Dedifferentiated amniotic fluid mesenchymal stem cell (primary cell): ENCODE data around the gene CMIP.

Experiments
- DNase-seq: peaks from one replicate; pipeline ENCODE4 v3.0.0-alpha.2; 2016; ENCODE audit errors: extremely low spot score

CMIP gene

DNA sequence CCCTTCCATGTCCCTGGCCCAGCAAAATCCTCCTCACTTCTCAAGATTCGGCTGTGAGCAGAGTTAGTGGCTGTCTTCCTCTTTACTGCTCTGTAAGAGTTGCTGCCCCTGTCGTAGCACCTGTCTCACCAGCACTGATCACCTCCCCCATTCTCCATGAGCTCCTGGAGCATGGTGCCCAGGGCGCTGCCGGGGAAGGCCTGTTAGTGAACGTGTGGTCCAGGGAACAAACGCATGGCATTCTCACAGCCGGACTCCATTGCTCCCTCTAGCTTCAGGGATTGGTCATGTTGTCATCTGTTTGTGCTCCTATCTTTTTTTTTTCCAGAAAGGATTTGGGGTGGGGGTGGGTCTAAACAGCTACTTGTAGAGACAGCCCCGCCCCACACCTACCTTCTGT is 141.2 kb downstream of the CMIP start:
- no peak for DNase-seq

DNA sequence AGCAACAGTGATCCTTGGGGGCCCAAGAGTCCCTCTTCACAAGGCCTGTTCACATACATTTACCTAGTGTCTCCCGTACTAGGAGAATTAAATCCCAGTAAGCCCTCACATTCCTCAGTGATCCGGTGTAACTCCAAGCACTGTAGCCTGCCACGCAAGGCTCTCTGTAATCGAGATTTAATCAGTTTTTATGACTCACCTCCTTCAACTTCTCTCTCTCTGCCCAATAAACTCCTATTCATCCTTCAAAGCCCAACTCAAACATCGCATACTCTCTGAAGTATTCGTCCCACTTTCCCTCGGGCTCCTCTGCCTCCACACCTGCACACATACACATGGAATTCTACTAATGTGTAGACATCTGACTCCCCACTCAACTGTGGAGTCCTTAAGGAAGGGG is 141.8 kb downstream of the CMIP start:
- peak; percentile 58 for DNase-seq

DNA sequence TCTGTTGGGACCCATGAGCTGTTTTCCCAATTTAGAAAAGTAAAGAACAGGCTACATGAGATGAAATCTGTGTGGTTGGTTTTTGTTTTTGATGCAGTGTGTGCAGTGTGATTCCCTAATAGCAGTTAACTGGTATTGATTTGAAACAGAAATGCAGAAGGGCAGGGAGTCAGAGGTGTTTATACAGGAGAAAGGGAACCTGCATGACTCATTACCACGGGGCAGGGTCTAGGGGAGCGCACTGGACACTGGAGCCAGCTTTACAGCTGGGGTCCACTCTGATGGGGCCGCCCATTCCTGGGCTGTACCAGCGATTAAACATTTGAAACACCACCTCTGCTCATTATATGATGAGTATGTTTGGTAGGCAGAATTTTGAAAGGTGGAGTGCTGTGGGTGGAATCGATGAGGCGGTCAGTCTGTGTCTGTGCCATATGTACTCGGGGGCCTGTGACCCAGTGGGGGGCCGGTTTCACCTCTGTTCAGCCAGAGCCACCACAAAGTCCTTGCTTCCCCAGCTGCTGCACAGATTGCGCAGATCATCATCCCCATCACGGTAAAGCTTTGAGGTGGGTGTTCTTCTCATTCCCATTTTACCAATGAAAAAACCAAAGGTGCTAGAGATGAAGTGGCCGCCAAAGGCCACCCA is 142.5 kb downstream of the CMIP start:
- DNase-seq = no peak

DNA sequence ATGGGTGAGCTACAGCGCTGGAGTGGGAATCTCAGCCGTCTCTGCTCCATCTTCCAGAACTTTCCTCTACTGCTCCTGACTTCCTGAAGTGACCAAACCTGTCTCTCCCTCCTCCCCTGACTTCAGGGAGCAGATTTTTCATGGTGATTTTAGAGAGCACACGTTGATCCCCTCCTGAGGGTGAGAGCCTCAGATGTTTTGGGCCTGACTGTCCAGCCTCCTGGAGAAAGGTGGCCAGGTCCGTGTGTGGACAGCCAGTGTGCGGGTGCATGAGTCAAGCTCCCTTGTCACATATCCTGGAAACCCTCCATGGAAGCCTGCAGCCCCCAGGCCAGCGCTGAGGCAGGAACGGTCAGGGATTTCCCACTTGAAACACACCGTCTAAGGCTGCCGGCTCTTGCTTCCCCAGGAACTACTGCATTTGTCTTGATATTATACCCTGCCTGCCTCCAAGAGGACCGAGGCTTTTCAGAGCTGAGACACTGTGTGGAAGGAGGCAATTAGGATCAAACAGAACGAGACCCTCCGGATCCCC is 143.1 kb downstream of the CMIP start:
- no peak for DNase-seq

DNA sequence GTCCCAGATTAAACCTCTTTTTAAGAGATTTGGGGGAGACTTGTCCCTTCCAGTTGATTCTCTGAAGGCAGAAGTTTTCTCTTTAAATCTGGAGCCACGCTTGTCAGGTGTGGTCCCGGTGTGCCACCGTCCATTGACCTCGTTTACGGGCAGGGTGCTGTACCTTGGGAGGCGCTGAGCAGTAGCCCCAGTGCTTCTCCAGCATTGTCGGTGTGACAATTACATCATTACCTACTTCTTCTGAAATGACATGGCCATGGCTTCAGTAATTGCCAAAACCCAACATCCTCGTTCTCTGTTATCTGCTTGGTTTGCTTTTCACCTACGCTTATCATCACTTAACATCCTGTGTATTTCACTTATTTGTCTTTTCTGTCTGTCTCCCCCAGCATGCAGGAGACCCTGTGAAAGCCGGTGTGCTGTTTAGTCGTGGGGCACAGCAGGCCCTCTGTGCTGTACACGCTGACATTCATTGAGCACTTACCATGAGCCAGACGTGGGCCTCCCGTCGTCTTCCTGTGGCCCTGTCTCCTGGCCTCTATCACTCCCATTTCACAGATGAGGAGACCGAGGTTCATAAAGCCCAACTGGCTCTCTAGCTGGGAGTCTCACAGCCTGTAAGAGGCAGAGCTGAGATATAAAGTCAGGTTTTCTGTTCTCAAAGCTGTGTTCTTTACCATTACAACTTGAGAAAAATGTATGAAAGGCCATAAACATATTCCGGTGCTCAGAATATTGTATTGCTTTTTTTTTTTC is 143.9 kb downstream of the CMIP start:
- no peak for DNase-seq

DNA sequence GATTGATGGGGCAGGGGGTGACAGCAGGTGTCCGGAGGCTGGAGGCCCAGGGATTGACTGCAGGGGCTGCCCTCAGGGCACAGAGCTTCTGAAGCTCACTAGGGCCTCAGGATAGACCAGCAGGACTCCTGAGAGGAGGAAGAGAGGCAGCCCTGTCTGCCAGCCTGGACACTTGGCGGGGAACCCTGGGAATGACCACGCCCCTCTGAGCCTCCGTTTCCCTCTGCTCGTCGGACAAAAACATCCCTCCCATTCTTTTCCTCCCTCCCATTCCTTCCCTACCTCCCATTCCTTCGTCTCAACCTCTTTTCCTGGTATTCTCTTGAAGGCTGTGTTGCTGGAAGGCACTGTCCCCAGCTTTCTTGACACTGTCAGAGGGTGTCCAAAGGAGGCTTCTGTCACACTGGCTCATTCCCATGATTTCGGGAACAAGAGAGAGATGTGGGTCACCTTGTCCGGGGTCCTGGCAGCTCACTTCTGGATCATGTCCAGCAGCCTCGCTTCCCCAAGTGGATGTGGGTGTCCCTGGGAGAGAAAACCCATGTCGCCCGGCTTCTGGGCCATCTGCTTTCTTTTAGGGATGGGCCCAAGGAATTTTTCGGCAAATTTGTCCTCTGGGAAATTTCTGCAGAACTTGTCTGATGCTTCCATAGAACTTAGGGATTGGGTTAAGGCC is 145.5 kb downstream of the CMIP start:
- no peak for DNase-seq

DNA sequence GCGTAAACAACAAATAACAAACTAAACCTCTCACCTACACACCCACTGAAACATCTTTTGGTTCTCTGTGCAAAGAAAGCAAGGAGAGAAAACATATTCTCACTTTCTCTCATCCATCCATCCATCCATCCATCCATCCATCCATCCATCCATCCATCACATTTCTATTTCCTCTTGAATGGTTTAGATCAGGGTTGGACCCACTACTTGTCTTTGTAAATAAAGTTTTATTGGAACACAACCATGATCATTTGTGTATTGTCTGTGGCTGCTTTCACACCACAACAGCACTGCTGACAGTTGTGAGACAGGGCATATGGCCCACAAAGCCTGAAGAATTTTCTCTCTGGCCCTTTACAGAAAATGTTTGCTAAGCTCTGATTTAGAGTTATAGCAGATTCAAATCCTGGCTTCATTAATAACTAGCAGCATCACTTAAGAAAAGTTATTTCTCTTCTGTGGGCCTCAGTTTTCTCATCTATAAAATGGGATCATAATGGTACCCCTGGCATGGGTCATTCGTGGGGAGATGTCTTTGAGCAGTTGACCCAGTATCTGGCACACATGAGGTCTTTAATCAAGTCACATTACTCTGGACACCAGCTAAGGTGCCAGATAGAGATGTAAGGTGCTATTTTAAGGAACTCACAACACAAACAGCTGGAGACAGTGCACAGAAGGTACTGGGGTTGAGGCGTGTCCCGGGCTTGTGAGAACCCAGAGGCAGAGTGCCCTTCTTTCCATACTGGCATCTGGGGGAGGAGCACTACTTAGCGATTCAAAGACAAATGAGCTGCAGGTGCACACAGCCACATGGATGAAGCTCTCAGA is 146.3 kb downstream of the CMIP start:
- DNase-seq = no peak

DNA sequence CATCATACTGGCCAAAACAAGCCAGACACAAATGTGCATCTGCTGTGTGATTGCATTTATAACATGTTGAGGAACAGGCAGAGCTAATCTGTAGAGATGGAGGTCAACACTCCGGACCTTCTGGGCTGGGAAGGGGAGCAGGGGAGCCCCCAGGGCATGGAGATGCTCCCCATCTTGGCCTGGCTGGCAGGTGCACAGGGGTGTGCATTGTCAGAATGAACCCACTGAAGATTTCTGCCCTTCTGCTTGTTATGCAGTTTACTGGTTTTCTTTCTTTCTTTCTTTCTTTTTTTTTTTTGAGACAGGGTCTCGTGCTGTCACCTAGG is 146.9 kb downstream of the CMIP start:
- DNase-seq = no peak

DNA sequence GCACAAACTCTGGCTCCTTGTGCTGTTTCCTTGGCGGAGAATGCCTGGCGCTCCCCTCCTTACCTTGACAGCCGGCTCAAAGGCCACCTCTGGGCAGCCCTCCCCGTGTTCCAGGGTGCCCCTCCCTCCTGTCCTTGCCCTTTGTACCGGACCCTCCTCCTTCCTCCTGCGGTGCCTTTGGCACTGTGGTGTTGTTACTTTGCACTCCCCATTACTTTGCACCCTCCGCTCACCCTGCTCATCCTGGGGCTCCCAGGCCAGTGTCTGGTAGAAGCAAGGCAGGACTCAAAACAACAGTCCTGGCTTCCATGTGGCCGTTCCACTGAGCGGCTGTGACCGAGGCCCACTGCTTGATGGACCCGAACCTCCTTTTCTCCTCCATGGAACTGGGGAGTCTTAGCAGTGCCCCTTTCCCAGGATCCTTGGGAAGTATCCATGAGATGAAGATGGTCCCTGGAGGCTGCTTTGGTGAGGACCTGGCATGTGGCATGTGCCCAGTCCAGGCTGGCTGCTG is 147.8 kb downstream of the CMIP start:
- no peak for DNase-seq

DNA sequence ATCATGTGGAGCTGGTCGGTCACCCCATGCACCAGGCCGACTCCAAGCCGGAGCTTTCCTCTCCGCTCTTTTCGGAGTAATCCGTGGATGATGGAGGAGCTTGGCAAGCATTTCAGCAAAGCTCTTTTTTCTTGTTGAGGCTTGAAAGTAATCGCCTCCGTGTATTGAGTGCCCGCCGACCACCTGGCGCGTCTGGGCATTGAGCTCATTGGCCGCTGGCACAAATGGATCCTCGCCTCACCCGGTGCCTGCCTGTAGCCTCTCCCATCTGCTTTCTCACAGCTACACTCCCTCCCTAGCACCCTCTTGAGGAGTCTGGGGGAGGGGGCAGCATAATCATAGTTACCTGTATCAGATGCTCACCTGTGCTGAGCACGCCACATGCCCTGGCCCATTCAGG is 148.9 kb downstream of the CMIP start:
- no peak for DNase-seq

DNA sequence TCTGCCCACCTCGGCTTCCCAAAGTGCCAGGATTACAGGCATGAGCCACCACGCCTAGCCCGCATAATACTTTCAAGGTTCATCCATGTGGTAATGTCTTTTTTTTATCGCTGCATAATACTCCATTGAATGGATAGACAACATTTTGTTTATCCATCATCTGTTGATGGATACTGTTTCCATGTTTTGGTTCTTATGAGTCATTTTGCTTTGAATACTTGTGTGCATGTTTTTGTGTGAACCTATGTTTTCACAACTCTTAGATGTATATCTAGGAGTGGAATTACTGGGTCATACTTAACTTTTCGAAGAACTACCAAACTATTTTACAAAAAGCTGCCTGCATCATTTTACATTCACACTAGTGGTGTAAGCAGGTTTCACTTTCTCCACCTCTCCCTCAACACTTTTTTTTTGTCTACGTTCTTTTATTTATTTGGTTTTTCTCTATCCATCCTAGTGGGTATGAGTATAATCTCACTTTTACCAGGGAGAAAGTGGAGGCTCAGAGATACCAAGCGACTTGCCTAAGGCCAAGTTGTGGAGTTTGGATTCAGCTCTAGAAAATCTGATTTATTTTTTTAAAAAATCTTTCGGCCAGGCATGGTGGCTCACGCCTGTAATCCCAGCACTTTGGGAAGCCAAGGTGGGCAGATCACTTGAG is 151.2 kb downstream of the CMIP start:
- DNase-seq = no peak

DNA sequence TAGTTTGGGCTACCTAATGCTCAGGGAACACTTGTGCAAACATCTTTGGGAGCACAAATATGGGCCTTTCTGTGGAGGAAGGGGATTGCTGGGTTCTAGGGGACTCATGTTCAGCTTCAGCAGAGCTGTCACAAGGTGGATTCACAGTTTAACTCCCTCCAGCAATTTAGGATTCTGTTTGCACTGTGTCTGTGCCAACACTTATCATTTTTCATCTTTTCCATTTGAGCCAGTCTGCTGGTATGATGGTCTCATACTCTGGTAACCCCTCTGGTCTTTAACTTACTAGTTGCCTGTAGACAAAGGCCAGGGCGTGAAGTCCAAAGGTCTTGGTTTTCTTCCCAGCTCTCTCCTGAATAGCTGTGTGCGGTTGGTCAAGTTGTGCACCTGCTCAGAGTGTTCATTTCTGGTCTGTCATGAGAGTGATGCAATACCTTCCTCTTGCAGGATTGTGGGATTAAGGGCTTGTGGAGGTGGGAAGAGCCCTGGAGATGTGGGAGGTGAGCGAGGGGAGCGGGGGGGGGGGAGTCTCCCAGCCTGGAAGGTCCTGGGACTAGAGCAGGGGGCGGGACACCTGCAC is 152.6 kb downstream of the CMIP start:
- no peak for DNase-seq

DNA sequence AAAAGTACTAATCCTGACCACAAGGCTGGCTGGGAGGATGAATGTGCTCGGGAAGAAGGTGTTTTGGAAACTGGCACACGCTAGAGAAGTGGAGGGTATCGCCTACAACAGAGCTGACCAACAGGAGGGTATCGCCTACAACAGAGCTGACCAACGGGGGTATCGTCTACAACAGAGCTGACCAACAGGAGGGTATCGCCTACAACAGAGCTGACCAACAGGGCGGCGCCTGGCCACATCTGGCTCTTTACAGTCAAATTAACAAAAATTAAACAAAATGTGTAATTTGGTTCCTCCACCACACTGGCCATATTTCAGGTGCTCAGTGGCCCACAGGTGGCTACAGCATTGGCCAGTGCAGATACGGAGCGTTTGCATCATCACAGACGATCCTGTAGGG is 153.5 kb downstream of the CMIP start:
- no peak for DNase-seq

DNA sequence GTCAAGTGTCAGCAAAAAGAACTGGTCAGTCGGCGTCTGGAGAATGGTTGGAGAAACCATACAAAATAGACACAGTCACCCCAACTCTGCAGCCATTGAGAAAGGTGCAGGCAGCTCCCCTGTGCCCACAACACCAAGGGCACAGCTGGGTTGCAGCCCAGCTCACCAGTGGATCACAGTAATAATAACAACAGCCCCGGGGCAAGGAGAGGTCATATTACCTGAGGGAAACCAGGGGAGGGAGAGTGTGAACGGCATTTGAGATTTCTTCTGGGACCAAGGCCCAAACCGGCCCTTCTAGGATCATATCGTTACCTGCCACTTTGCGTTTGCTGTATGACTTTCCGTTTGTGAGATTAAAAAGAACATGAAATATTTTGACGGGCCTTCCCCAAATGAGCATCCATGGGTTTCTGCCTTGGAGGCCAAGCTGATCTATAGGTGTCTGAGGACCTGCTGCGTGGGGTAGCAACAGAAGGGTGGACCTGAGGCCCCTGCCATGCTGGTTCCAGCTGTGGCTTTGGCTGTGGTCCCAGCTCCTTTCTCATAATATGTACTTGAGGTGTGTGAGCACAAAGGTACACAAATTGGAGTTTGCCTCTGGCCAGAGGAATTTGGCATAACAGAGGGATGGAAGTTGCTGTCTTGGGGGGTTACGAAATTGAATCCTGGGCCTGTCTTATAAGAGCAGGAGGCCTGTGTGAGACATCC is 154.6 kb downstream of the CMIP start:
- no peak for DNase-seq

DNA sequence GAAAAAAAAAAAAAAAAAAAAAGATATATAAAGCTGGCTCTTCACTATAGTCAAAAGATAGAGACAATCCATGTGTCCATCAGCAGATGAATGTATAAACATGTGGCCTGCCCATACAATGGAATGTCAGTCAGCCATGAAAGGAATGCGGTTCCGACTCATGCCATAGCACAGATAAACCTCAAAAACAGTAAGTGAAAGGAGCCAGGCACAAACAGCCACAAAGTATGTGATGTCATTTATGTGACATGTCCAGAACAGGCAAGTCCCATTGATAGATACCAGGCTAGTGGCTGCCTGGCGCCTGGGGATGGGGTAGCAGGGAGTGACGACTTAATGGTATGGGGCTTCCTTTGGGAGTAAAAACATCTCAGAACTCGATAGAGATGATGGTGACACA is 155.7 kb downstream of the CMIP start:
- DNase-seq = peak; percentile 71

DNA sequence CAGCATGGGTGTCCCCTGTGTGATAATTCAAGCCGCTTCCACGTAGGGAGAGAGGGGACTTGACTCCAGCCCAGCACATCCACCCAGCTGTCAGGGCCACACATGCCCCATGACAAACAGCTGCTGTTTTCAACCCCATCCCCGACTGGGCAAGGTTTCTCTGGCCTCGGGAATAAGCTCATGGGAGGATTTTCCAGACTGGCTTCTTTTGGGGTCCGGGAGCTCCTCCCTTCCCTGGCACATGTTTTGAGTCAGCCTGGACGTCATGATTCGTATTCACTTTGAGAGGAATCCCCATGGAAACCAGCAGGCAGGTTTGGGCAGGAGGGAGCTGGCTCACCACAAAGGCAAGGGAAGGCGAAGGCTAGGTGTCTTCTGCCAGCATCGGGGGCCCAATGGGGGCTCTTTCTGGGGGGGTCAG is 156.4 kb downstream of the CMIP start:
- no peak for DNase-seq

DNA sequence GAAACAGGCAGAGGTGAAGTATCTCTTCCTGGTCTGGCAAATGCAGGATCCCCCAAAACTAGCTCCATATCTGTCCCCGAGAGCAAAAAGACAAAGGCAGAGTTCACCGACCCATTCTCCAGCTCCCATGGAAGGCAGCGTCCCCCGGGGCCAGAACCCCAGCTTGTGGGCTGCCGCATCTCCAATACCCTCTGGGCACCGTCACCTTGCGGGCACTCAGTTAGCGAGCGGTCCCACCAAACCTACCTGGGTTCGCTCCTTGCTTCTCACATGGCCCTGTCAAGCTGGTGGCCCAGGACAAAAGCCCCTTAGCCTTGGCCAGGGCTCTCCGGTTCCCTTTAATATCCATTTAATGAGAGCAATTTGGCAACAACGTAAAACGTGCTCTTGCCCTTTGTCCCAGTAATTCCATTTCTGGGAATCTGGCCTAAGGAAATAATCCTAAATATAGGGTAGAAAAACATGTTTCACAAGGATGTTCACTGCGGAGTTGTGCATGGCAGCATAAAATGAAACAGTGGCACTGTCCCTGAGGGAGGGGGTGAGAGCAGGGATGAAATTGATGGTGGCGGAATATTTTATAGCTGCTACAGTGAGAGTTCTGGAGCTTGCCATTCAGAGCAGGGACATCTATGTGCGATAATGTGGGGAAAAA is 157.1 kb downstream of the CMIP start:
- DNase-seq = no peak

DNA sequence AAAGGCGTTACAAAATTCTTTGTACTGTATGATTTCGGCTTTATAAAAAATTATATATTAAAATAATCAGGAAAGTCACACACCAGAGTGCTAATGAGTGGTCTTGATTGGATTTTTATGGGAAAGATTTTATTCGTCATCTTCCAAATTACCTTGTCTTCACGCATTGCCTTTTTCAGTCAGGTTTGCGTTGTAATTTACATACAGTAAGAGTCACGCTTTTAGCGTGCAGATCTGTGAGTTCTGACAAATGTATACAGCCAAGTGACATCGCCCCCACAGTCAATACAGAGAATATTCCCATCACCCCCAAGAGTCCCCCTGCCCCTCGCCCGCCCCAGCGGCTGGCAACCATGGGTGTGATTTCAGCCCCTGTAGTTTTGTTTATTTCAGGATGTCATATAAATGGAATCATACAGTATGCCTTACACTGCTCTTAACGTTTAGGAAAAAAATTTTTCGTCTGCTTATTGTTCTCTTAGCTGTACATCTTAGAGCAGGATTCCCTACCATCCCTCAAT is 157.7 kb downstream of the CMIP start:
- DNase-seq = no peak

DNA sequence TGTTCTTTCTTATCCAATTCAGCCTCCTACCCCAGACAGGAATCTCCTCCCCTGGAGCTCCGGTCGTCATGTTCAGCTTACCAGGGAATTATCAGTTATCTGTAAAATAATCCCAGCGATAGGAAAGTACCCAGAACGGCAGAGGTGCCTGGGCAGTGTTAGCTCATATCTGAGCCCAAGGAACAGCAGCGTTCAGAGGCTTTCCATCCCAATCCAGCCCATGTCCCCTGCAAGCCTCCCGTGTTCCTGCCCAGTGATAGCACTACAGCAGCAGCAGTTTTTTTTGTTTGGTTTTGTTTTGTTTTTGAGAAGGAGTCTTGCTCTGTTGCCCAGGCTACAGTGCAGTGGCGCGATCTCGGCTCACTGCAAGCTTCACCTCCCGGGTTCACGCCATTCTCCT is 158.2 kb downstream of the CMIP start:
- DNase-seq = no peak
